GM12878 (cell line): ENCODE measurements around the gene PRPSAP1. TPM values are rescaled to one million over a fixed set of nuclear protein-coding genes. Genes with fewer than 3 reads are reported as not detected.

Experiments used
- ATF2 ChIP-seq: IDR thresholded peaks from 2 replicates; pipeline ENCODE4 v1.6.1; 2012; ENCODE audit warnings: low read length, inconsistent platforms
- BCLAF1 ChIP-seq: fragments of 450-650 bp; IDR thresholded peaks from 2 replicates; pipeline ENCODE4 v1.6.1; 2017; ENCODE audit warnings: antibody characterized with exemption, mild to moderate bottlenecking, moderate library complexity
- CUX1 ChIP-seq: IDR thresholded peaks from 2 replicates; pipeline ENCODE4 v1.6.1; 2012; ENCODE audit warnings: improper control_type of control experiment, low read depth, low read length; ENCODE audit not compliant: insufficient replicate concordance
- ELK1 ChIP-seq: IDR thresholded peaks from 2 replicates; pipeline ENCODE4 v1.6.1; 2012; ENCODE audit warnings: low read depth, low read length, improper control_type of control experiment
- EZH2 ChIP-seq: IDR thresholded peaks from 2 replicates; pipeline ENCODE4 v1.6.1; 2012; ENCODE audit warnings: low read depth, mild to moderate bottlenecking, control low read depth, inconsistent platforms, low read length, borderline replicate concordance; ENCODE audit not compliant: control insufficient read depth
- FOXM1 ChIP-seq: IDR thresholded peaks from 2 replicates; pipeline ENCODE4 v1.6.1; 2012; ENCODE audit warnings: low read depth, mild to moderate bottlenecking, inconsistent platforms, low read length, moderate library complexity
- HDGF ChIP-seq: fragments of 450-650 bp; IDR thresholded peaks from 2 replicates; pipeline ENCODE4 v1.6.1; 2016; ENCODE audit warnings: antibody characterized with exemption
- IKZF2 ChIP-seq, 2 experiments: fragments of 450-650 bp; IDR thresholded peaks; 2 replicates each; pipeline ENCODE4 v1.6.1; 2017; ENCODE audit warnings: mild to moderate bottlenecking in 2 of 2, moderate library complexity in 2 of 2
- MXI1 ChIP-seq: fragments of 150-350 bp; IDR thresholded peaks from 2 replicates; pipeline ENCODE4 v1.6.1; 2011; ENCODE audit warnings: low read depth, mild to moderate bottlenecking, inconsistent platforms, low read length, improper control_type of control experiment
- RAD51 ChIP-seq: fragments of 450-650 bp; IDR thresholded peaks from 2 replicates; pipeline ENCODE4 v1.6.1; 2016; ENCODE audit warnings: moderate library complexity, mild to moderate bottlenecking, inconsistent platforms
- SMC3 ChIP-seq: IDR thresholded peaks from 2 replicates; pipeline ENCODE4 v1.6.1; 2011; ENCODE audit warnings: low read length, improper control_type of control experiment, borderline replicate concordance
- STAT1 ChIP-seq: fragments of 450-650 bp; conservative IDR thresholded peaks from 2 replicates; pipeline ENCODE4 v1.6.1; 2014; ENCODE audit warnings: antibody characterized with exemption, mild to moderate bottlenecking
- ZBTB40 ChIP-seq: fragments of 450-650 bp; IDR thresholded peaks from 2 replicates; pipeline ENCODE4 v1.6.1; 2016; ENCODE audit warnings: mild to moderate bottlenecking, moderate library complexity, borderline replicate concordance
- polyA plus RNA-seq, 11 experiments: library from polyadenylated mRNA; depleted of rRNA in 4 of 11; unstranded in 6 of 11; stranded (reverse) in 5 of 11; fragments of >200 nt; fragmentation: Nextera tagmentation in 4 of 11; fragmentation: Illumina TruSeq in 1 of 11; extraction: Ambion mirVana in 4 of 11; extraction: Trizol in 1 of 11; gene quantifications; 1 replicate in 1 of 11; 2 replicates in 10 of 11; pipeline versions ENCODE4 v1.2.1 to v1.2.3, GENCODE V29; 2011 to 2016; ENCODE audit warnings: inconsistent platforms in 2 of 11, missing spikeins in 2 of 11, low read depth in 1 of 11
- total RNA-seq, 4 experiments: library from RNA; depleted of rRNA in 3 of 4; stranded (reverse); fragments of >200 nt in 3 of 4; fragmentation: Illumina TruSeq in 1 of 4; extraction: Trizol in 1 of 4; gene quantifications; 2 replicates each; pipeline versions ENCODE4 v1.2.1 to v1.2.3, GENCODE V29; 2013 to 2021

The PRPSAP1 gene
- total and polyA plus RNA-seq, 10 of the 15 experiments (the other 5 are each of a cell fraction or from before 2014, with no cell fraction given), result 15.8 to 84.2 (median 44.2) TPM

GRCh38 chr17:76278952-76279741 lies 74.6 kb downstream of the PRPSAP1 start (continued):
- no peak for TF ChIP-seq FOXM1
- no peak for TF ChIP-seq ZBTB40
- TF ChIP-seq RAD51, result no peak
- TF ChIP-seq IKZF2 (IDR thresholded peaks at IDR 0.05), result peak in 1 of 2 experiments; percentile 47; a peak in 2 of 4 replicates
- no peak for TF ChIP-seq EZH2
- 0 out of 2 replicates have a peak, but pooled peaks have one; percentile 57 for TF ChIP-seq STAT1
- TF ChIP-seq HDGF, result no peak
- TF ChIP-seq CUX1, result no peak
- no peak for TF ChIP-seq MXI1
- no peak for TF ChIP-seq BCLAF1
- TF ChIP-seq SMC3, result peak; percentile 100
- no peak for TF ChIP-seq ELK1
- no peak for TF ChIP-seq ATF2
